HG03439 (cell line): ENCODE measurements around the gene BANP.
A peak's percentile ranks its signal among the peaks of the same experiment; 100 is the strongest.
"Not testable (repeated sequence)": the region's sequence is repeated elsewhere in the genome, so short reads cannot be mapped to it uniquely, and the experiment has no call there.

Experiments
- ATAC-seq: cut with Tn5 transposase; IDR thresholded peaks from one replicate; pipeline ENCODE4 v1.9.1; 2021; ENCODE audit warnings: mild to moderate bottlenecking, moderate library complexity; ENCODE audit not compliant: unreplicated experiment

The BANP gene

GRCh38 chr16:88044121-88044581 is 92.9 kb downstream of the BANP start:
- peak; percentile 35 for ATAC-seq

- peak; percentile 3 for ATAC-seq
Observed at GRCh38 chr16:88045361-88045760, 94.1 kb downstream of the BANP start.

GRCh38 chr16:88045820-88046303 is 94.6 kb downstream of the BANP start:
- ATAC-seq, result peak; percentile 89

GRCh38 chr16:88047462-88047861 is 96.2 kb downstream of the BANP start:
- ATAC-seq, result no peak

GRCh38 chr16:88048985-88049384 is 97.8 kb downstream of the BANP start:
- ATAC-seq, result no peak

- no peak for ATAC-seq
Observed at GRCh38 chr16:88049561-88050545, 98.6 kb downstream of the BANP start.

GRCh38 chr16:88050952-88051660 is 99.9 kb downstream of the BANP start:
- ATAC-seq, result no peak

GRCh38 chr16:88052661-88053060 is 101.4 kb downstream of the BANP start:
- no peak for ATAC-seq

- not testable (repeated sequence) for ATAC-seq
Observed at GRCh38 chr16:88053479-88053878, 102.2 kb downstream of the BANP start.

- ATAC-seq, result no peak
Observed at GRCh38 chr16:88055356-88055755, 104.1 kb downstream of the BANP start.

GRCh38 chr16:88056212-88056611 is 105.0 kb downstream of the BANP start:
- ATAC-seq, result no peak

- ATAC-seq, result no peak
Observed at GRCh38 chr16:88057656-88058055, 106.4 kb downstream of the BANP start.

- no peak for ATAC-seq
Observed at GRCh38 chr16:88058136-88058535, 106.9 kb downstream of the BANP start.

- no peak for ATAC-seq
Observed at GRCh38 chr16:88058817-88059216, 107.6 kb downstream of the BANP start.

- no peak for ATAC-seq
Observed at GRCh38 chr16:88059701-88060386, 108.6 kb downstream of the BANP start.

- no peak for ATAC-seq
Observed at GRCh38 chr16:88060524-88061219, 109.4 kb downstream of the BANP start.

- ATAC-seq, result no peak
Observed at GRCh38 chr16:88061346-88062110, 110.3 kb downstream of the BANP start.

GRCh38 chr16:88062341-88063210 is 111.3 kb downstream of the BANP start:
- ATAC-seq, result no peak
